ENCODE measurements around the gene CRAT. TPM values are rescaled to one million over a fixed set of nuclear protein-coding genes. Genes with fewer than 3 reads are reported as not detected.

The CRAT gene
- total and polyA plus RNA-seq, 2 of the 4 experiments (the other 2 are of a cell fraction), result 18.8 to 41.6 TPM

GRCh38 chr9:129095170-129095667 lies 15.4 kb downstream of the CRAT start:
- Histone ChIP-seq H3K79me1 (ENCODE audit: low read depth in 1 of 2, low read length in 2 of 2) (no peaks in the 10 kb centered on the region), H3K9me3 (ENCODE audit: control insufficient read depth, insufficient read depth, low read length) (no peaks in the 10 kb centered on the region), H4K5ac (ENCODE audit: low read depth, low read length) (no peak overlapping the region), H2AK9ac (replicated peaks; ENCODE audit: low read depth, low read length, poor library complexity) (no peak overlapping the region), H3K4ac (ENCODE audit: low read depth, low read length) (no peak overlapping the region), H2BK15ac (ENCODE audit: low read depth, low read length) (no peak overlapping the region), H3K9ac (ENCODE audit: low read depth, low read length) (no peak overlapping the region), H3K9me1 (ENCODE audit: insufficient read depth, low read length) (no peaks in the 10 kb centered on the region), H2AK5ac (ENCODE audit: low read depth, low read length) (no peak overlapping the region), H3K4me1 (ENCODE audit: control insufficient read depth, insufficient read depth, low read length) (no peaks in the 10 kb centered on the region), H3K27me3 (ENCODE audit: control insufficient read depth, insufficient read depth, low read length) (no peaks in the 10 kb centered on the region), H4K8ac (ENCODE audit: low read depth in 2 of 2, low read length in 2 of 2) (no peak overlapping the region), H2AFZ (replicated peaks; ENCODE audit: low read length, poor library complexity) (no peak overlapping the region), H3K27ac (ENCODE audit: insufficient read depth, low read length) (no peak overlapping the region), H3K56ac (ENCODE audit: extremely low read depth, insufficient read depth, low read length) (no peak overlapping the region), H2BK120ac (ENCODE audit: low read depth, low read length) (no peak overlapping the region), H3K14ac (replicated peaks; ENCODE audit: low read depth, low read length) (no peak overlapping the region), H2BK5ac (ENCODE audit: low read depth, low read length, poor library complexity, severe bottlenecking) (no peak overlapping the region), H4K91ac (ENCODE audit: insufficient read depth, low read depth, low read length) (no peak overlapping the region), H2BK20ac (ENCODE audit: low read depth, low read length) (no peak overlapping the region), H3K4me2 (ENCODE audit: low read depth, low read length) (no peak overlapping the region), H3K23ac (ENCODE audit: low read depth, low read length) (no peak overlapping the region), H3K36me3 (ENCODE audit: control insufficient read depth, insufficient read depth, low read length) (peaks cover 35% of the 10 kb centered on the region), H3K18ac (ENCODE audit: low read depth, low read length) (no peak overlapping the region), H3K4me3 (ENCODE audit: insufficient read depth, low read depth, low read length) (no peak overlapping the region), H4K20me1 (ENCODE audit: insufficient read depth, low read length) (no peaks in the 10 kb centered on the region)
- no peak for TF ChIP-seq MAFK (IDR thresholded peaks at IDR 0.05; ENCODE audit: low read depth, low read length)
- TF ChIP-seq CHD1 (IDR thresholded peaks at IDR 0.05; ENCODE audit: low read depth, low read length), result no peak
- no peak for TF ChIP-seq MAZ (IDR thresholded peaks at IDR 0.05; ENCODE audit: borderline replicate concordance, low read depth, low read length)
- TF ChIP-seq FOS (IDR thresholded peaks at IDR 0.05; ENCODE audit: low read depth, low read length), result no peak
- TF ChIP-seq, protein P1, sequence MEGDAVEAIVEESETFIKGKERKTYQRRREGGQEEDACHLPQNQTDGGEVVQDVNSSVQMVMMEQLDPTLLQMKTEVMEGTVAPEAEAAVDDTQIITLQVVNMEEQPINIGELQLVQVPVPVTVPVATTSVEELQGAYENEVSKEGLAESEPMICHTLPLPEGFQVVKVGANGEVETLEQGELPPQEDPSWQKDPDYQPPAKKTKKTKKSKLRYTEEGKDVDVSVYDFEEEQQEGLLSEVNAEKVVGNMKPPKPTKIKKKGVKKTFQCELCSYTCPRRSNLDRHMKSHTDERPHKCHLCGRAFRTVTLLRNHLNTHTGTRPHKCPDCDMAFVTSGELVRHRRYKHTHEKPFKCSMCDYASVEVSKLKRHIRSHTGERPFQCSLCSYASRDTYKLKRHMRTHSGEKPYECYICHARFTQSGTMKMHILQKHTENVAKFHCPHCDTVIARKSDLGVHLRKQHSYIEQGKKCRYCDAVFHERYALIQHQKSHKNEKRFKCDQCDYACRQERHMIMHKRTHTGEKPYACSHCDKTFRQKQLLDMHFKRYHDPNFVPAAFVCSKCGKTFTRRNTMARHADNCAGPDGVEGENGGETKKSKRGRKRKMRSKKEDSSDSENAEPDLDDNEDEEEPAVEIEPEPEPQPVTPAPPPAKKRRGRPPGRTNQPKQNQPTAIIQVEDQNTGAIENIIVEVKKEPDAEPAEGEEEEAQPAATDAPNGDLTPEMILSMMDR (conservative IDR thresholded peaks at IDR 0.05; ENCODE audit: low read depth, low read length), result no peak
- intact Hi-C loops (cut with micrococcal nuclease) (no loop called here), in situ Hi-C loops (cut with MboI; ENCODE audit: low sequenced_read_pairs) (no loop called here), dilution Hi-C loops (cut with HindIII; ENCODE audit: low sequenced_read_pairs, unreplicated experiment) (no loop called here)
- POLR2A ChIA-PET (ENCODE audit: unreplicated experiment), result no interaction called here
- CTCF ChIA-PET, result no interaction called here
- TSS peak; percentile 70 for BruUV-seq (replicated peaks)
- WGBS, 2 experiments (ENCODE audit: extremely low coverage in 2 of 2, insufficient read length in 1 of 2), result 95% methylated on average over 16 of the region's 21 CpGs; no CpG with 5 or more reads in 1 of the 2 experiments
- ATAC-seq (ENCODE audit: low read depth) (no peak), DNase-seq (no peak)

Data from IMR-90 (cell line).